Mammary epithelial cell (primary cell): ENCODE results near the gene GNPTG.

Source experiments
- EZH2 ChIP-seq: IDR thresholded peaks from 2 replicates; pipeline ENCODE4 v1.6.1; 2012; ENCODE audit warnings: low read length, inconsistent platforms, borderline replicate concordance
- TF ChIP-seq, protein P1 (sequence below), 2 donors: IDR thresholded peaks in 1 of 2; conservative IDR thresholded peaks in 1 of 2; 2 replicates each; pipeline ENCODE4 v1.5.1; 2011 to 2012; ENCODE audit warnings: inconsistent platforms in 2 of 2, low read length in 2 of 2, mild to moderate bottlenecking in 2 of 2, control low read depth in 1 of 2, low read depth in 1 of 2; ENCODE audit not compliant: insufficient read depth in 1 of 2; ENCODE audit errors: extremely low read depth in 1 of 2

DNA sequence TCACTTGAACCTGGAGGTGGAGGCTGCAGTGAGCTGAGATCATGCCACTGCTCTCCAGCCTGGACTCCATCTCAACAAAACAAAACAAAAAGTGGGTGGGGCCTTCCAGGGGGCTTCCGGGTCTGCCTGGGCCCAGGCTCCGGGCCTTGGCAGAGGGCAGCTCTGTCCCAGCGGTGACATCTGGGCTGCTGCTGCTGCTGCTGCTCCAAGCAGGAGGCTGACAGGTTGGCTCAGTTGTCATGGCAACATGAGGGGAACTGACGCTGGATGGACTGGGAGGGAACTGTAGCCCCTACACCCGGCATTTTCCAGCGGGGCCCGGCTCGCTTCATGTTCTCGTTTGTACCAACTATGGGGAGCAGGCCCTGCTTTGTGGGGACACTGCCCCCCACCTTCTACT, 14.2 kb upstream of the GNPTG start:
- TF ChIP-seq, protein P1, sequence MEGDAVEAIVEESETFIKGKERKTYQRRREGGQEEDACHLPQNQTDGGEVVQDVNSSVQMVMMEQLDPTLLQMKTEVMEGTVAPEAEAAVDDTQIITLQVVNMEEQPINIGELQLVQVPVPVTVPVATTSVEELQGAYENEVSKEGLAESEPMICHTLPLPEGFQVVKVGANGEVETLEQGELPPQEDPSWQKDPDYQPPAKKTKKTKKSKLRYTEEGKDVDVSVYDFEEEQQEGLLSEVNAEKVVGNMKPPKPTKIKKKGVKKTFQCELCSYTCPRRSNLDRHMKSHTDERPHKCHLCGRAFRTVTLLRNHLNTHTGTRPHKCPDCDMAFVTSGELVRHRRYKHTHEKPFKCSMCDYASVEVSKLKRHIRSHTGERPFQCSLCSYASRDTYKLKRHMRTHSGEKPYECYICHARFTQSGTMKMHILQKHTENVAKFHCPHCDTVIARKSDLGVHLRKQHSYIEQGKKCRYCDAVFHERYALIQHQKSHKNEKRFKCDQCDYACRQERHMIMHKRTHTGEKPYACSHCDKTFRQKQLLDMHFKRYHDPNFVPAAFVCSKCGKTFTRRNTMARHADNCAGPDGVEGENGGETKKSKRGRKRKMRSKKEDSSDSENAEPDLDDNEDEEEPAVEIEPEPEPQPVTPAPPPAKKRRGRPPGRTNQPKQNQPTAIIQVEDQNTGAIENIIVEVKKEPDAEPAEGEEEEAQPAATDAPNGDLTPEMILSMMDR (conservative IDR thresholded peaks at IDR 0.05 in 1 of 2, IDR thresholded peaks at IDR 0.05 in 1 of 2; ENCODE audit: extremely low read depth in 1 of 2, insufficient read depth in 1 of 2, low read depth in 1 of 2, low read length in 2 of 2), result no peak
- no peak for TF ChIP-seq EZH2
